ENCODE measurements around the gene UNC5B.

UNC5B gene

DNA sequence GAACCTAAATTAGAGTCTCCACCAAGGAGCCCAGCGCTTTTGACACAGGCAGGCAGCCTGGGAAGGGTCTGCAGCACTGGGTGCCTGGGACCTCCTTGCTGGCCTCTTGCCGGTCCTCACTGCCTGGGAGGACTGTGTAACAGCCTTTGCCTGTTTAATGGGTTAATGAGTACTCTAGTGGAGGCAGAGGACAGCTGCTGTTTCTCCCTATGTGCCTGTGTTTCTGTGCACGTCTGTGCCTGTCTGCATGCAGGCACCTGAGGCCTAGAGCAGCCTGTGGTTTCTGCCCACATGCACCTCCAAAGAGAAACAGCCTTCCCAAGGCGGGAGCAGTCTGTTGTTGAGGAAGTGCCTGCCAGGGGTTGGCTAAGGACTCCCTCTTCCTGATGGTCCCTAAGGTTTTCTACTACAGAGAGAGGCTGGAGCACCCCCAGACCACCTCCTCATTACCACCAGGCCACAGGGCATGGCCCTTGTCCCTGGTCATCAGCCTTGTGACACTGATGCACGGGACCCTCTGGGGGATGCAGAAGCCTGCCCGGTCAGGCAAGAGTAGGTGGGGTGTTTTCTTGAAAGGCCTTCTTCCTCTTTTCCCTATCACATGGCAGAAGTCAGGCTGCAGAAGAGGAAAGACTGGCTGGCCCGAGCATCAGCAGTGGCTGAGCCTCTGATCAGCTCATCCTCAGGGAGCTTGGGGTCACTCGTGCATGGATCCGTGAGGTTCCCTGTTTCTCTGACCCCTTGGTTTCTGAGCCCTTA lies 120.9 kb downstream of the UNC5B start:
- no peak overlapping the region for H3K4me3 ChIP-seq (replicated peaks; ENCODE audit: low read depth, low read length)

DNA sequence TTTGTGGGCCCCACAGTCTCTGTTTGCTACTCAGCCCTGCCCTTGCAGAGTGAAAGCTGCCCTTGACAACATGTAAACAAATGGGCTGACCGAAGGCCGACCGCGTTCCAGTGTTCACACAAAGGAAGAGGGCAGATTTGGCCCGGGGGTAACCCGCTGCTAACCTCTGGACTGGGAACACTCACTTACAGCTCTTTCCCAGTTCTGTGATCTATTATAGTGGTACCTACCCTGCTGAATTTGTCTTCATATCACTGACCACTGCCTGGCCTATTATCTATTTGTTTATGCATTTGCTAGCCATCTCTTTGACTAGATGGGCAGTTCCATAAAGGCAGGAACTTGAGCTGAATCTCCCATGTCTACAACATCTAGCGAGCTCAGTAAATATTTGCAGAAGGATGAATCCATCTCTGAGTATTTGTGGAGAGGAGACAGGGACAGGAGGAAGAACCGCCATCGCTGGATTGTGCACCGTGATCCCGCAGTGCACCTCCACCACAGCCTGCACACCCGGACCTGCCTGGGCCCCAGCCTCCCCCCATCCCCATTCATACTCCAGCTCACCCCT lies 121.9 kb downstream of the UNC5B start:
- DNase-seq (ENCODE audit: extremely low read depth, low read depth): no peak
- H3K4me3 ChIP-seq (replicated peaks; ENCODE audit: low read depth, low read length): no peak overlapping the region
- TF ChIP-seq CTCF (IDR thresholded peaks at IDR 0.05; ENCODE audit: low read depth, low read length, missing control alignments): no peak

More for the DNA sequence above, 120.9 kb downstream of the UNC5B start:
- DNase-seq (ENCODE audit: extremely low read depth, low read depth): no peak
- no peak for TF ChIP-seq CTCF (IDR thresholded peaks at IDR 0.05; ENCODE audit: low read depth, low read length, missing control alignments)

DNA sequence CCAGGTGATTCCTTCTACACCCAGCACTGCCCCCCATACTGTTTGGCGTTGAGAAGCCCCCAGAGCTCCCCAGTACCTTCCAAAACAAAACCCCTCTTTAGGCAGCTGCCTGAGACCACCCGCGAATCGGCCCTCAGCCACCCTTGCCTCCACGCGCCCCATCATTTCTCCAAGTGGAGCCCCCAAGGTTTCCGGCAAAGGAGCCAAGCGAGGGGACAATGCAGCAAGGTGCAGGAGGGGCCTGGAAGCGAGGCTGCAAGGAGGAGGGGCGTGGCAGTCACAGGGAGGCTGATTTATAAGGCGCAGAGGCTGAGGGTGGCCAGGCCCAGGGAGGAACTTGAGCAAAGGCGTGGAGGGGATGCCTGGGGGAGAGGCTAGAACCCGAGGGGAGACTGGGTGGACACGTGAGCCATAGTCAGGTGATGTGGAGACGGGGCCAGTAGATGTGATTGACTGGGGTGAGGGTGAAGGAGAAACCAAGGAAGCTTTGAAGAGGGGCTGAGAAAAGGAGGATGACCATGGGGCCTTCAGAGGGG lies 122.9 kb downstream of the UNC5B start:
- no peak for DNase-seq (ENCODE audit: extremely low read depth, low read depth)
- H3K4me3 ChIP-seq (replicated peaks; ENCODE audit: low read depth, low read length): no peak overlapping the region
- no peak for TF ChIP-seq CTCF (IDR thresholded peaks at IDR 0.05; ENCODE audit: low read depth, low read length, missing control alignments)

GRCh38 chr10:71336632-71337031 lies 124.3 kb downstream of the UNC5B start:
- H3K4me3 ChIP-seq (replicated peaks; ENCODE audit: low read depth, low read length): no peak overlapping the region
- TF ChIP-seq CTCF (IDR thresholded peaks at IDR 0.05; ENCODE audit: low read depth, low read length, missing control alignments): no peak
- no peak for DNase-seq (ENCODE audit: extremely low read depth, low read depth)

DNA sequence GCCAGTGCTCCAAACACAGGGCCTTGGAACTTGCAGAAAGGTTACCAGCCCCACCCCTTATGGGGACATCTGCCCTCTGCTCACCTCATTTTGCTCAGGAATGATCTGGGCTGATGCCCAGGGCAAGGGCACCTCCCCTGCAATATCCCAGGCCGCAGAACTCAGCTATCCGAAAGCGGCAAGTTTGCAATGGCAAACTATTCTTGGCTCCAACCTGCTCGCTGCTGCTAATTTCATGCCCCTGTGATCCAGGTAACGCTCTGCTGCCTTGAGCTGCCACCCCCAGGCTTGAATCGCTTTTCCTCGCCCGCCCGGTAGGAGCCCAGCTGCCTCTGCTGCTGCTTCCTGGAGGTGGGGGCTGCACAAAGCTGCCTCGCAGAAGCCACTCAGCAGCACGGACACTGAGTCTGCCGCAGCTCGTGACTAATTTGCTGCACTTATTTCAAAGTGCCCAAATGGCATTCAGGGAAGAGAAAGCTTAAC lies 124.9 kb downstream of the UNC5B start:
- no peak for DNase-seq (ENCODE audit: extremely low read depth, low read depth)

More for the DNA sequence above, 124.9 kb downstream of the UNC5B start:
- no peak for TF ChIP-seq CTCF (IDR thresholded peaks at IDR 0.05; ENCODE audit: low read depth, low read length, missing control alignments)
- no peak overlapping the region for H3K4me3 ChIP-seq (replicated peaks; ENCODE audit: low read depth, low read length)

Data from HFF-Myc (cell line).